IMR-90 (cell line): ENCODE results near the gene KCNMB2. TPM values are rescaled to one million over a fixed set of nuclear protein-coding genes. Genes with fewer than 3 reads are reported as not detected.

Experiments used
- ATAC-seq: fragments of 200-7000 bp; cut with Tn5 transposase; 2 replicates; pipeline ENCODE4 v1.9.1; 2020; ENCODE audit warnings: low read depth, mild to moderate bottlenecking, moderate library complexity
- BruUV-seq: library from RNA; stranded (reverse); fragments of 400-500 nt; replicated peaks from 2 replicates; lab custom pipeline; 2021; lab: Mats Ljungman, UMichigan
- CTCF ChIA-PET: fragments of 300-600 bp; formaldehyde crosslinking; extraction: SDS; loops from one replicate; lab custom pipeline; 2021; ENCODE audit warnings: antibody characterized with exemption; lab: Yijun Ruan, JAX
- POLR2A ChIA-PET: fragments of 300-600 bp; sonication (Branson Sonifier 250); formaldehyde crosslinking; loops from one replicate; lab custom pipeline; 2022; ENCODE audit warnings: antibody characterized with exemption; ENCODE audit not compliant: unreplicated experiment; lab: Charles Lee
- DNase-seq: peaks from one replicate; pipeline ENCODE4 v3.0.0; 2013
- H2AFZ ChIP-seq: replicated peaks from 2 replicates; pipeline ENCODE3; 2013; ENCODE audit warnings: low read length, mild to moderate bottlenecking; ENCODE audit not compliant: poor library complexity
- H2AK5ac ChIP-seq: 2 replicates; pipeline ENCODE4 v1.6.1; 2013; ENCODE audit warnings: low read depth, low read length, inconsistent platforms
- H2AK9ac ChIP-seq: replicated peaks from 2 replicates; pipeline ENCODE3; 2013; ENCODE audit warnings: mild to moderate bottlenecking, low read depth, low read length, moderate library complexity; ENCODE audit not compliant: poor library complexity
- H2BK120ac ChIP-seq: 2 replicates; pipeline ENCODE4 v1.6.1; 2013; ENCODE audit warnings: low read depth, low read length, inconsistent platforms
- H2BK15ac ChIP-seq: 3 replicates; pipeline ENCODE4 v1.6.1; 2013; ENCODE audit warnings: low read depth, low read length, inconsistent platforms
- H2BK20ac ChIP-seq: 2 replicates; pipeline ENCODE4 v1.6.1; 2013; ENCODE audit warnings: low read depth, mild to moderate bottlenecking, inconsistent platforms, low read length, moderate library complexity
- H2BK5ac ChIP-seq: 2 replicates; pipeline ENCODE4 v1.6.1; 2013; ENCODE audit warnings: mild to moderate bottlenecking, low read depth, low read length, inconsistent platforms; ENCODE audit not compliant: poor library complexity, severe bottlenecking
- H3K14ac ChIP-seq: replicated peaks from 2 replicates; pipeline ENCODE4 v1.6.1; 2013; ENCODE audit warnings: low read depth, low read length, inconsistent platforms
- H3K18ac ChIP-seq: 2 replicates; pipeline ENCODE4 v1.6.1; 2013; ENCODE audit warnings: low read depth, low read length, control low read depth
- H3K23ac ChIP-seq: 2 replicates; pipeline ENCODE4 v1.6.1; 2013; ENCODE audit warnings: low read depth, low read length, inconsistent platforms
- H3K27ac ChIP-seq: 2 replicates; pipeline ENCODE4 v1.5.1; 2013; ENCODE audit warnings: mild to moderate bottlenecking, control low read depth, low read length; ENCODE audit not compliant: insufficient read depth
- H3K27me3 ChIP-seq: 2 replicates; pipeline ENCODE4 v1.6.1; 2013; ENCODE audit warnings: low read length; ENCODE audit not compliant: control insufficient read depth, insufficient read depth
- H3K36me3 ChIP-seq: 2 replicates; pipeline ENCODE4 v1.6.1; 2013; ENCODE audit warnings: low read length, mixed read lengths; ENCODE audit not compliant: control insufficient read depth, insufficient read depth
- H3K4ac ChIP-seq: 2 replicates; pipeline ENCODE4 v1.6.1; 2013; ENCODE audit warnings: low read depth, low read length, inconsistent platforms
- H3K4me1 ChIP-seq: 2 replicates; pipeline ENCODE4 v1.6.1; 2013; ENCODE audit warnings: low read length, mixed read lengths; ENCODE audit not compliant: control insufficient read depth, insufficient read depth
- H3K4me2 ChIP-seq: 2 replicates; pipeline ENCODE4 v1.6.1; 2013; ENCODE audit warnings: low read depth, mild to moderate bottlenecking, control low read depth, low read length, moderate library complexity
- H3K4me3 ChIP-seq: 2 replicates; pipeline ENCODE4 v1.5.1; 2013; ENCODE audit warnings: low read depth, mild to moderate bottlenecking, control low read depth, low read length, moderate library complexity; ENCODE audit not compliant: insufficient read depth
- H3K56ac ChIP-seq: 2 replicates; pipeline ENCODE4 v1.6.1; 2013; ENCODE audit warnings: low read length, inconsistent platforms; ENCODE audit not compliant: insufficient read depth; ENCODE audit errors: extremely low read depth
- H3K79me1 ChIP-seq, 2 experiments: 2 replicates each; pipeline ENCODE4 v1.6.1; 2013; ENCODE audit warnings: low read length in 2 of 2, inconsistent platforms in 1 of 2, low read depth in 1 of 2
- H3K9ac ChIP-seq: 2 replicates; pipeline ENCODE4 v1.6.1; 2013; ENCODE audit warnings: low read depth, low read length, control low read depth
- H3K9me1 ChIP-seq: 2 replicates; pipeline ENCODE4 v1.6.1; 2013; ENCODE audit warnings: low read length, inconsistent platforms; ENCODE audit not compliant: insufficient read depth
- H3K9me3 ChIP-seq: 2 replicates; pipeline ENCODE4 v1.6.1; 2013; ENCODE audit warnings: low read length; ENCODE audit not compliant: control insufficient read depth, insufficient read depth
- H4K20me1 ChIP-seq: 2 replicates; pipeline ENCODE4 v1.6.1; 2013; ENCODE audit warnings: low read length, inconsistent platforms; ENCODE audit not compliant: insufficient read depth
- H4K5ac ChIP-seq: 2 replicates; pipeline ENCODE4 v1.6.1; 2013; ENCODE audit warnings: mild to moderate bottlenecking, low read depth, low read length, control low read depth
- H4K8ac ChIP-seq, 2 experiments: 2 replicates each; pipeline ENCODE4 v1.6.1; 2013; ENCODE audit warnings: low read depth in 2 of 2, low read length in 2 of 2, control low read depth in 1 of 2, inconsistent platforms in 1 of 2
- H4K91ac ChIP-seq: 2 replicates; pipeline ENCODE4 v1.6.1; 2013; ENCODE audit warnings: low read depth, low read length, inconsistent platforms; ENCODE audit not compliant: insufficient read depth
- BHLHE40 ChIP-seq: fragments of 150-350 bp; IDR thresholded peaks from 2 replicates; pipeline ENCODE4 v1.6.1; 2016; ENCODE audit warnings: mild to moderate bottlenecking, low read depth, low read length
- CEBPB ChIP-seq: IDR thresholded peaks from 2 replicates; pipeline ENCODE4 v1.6.1; 2012; ENCODE audit warnings: low read depth, low read length, improper control_type of control experiment
- CHD1 ChIP-seq: IDR thresholded peaks from 2 replicates; pipeline ENCODE4 v1.6.1; 2012; ENCODE audit warnings: low read depth, low read length, improper control_type of control experiment
- FOS ChIP-seq: fragments of 150-350 bp; IDR thresholded peaks from 2 replicates; pipeline ENCODE4 v1.6.1; 2016; ENCODE audit warnings: low read depth, low read length
- MAFK ChIP-seq: IDR thresholded peaks from 2 replicates; pipeline ENCODE4 v1.6.1; 2012; ENCODE audit warnings: low read depth, low read length, improper control_type of control experiment
- MAZ ChIP-seq: IDR thresholded peaks from 2 replicates; pipeline ENCODE4 v1.6.1; 2012; ENCODE audit warnings: low read depth, mild to moderate bottlenecking, low read length, improper control_type of control experiment, moderate library complexity, borderline replicate concordance
- MXI1 ChIP-seq: IDR thresholded peaks from 2 replicates; pipeline ENCODE4 v1.6.1; 2012; ENCODE audit warnings: low read depth, mild to moderate bottlenecking, low read length, moderate library complexity, borderline replicate concordance
- NFE2L2 ChIP-seq: fragments of 150-350 bp; IDR thresholded peaks from 2 replicates; pipeline ENCODE4 v1.6.1; 2016; ENCODE audit warnings: low read depth, mild to moderate bottlenecking, low read length
- POLR2A ChIP-seq: IDR thresholded peaks from 2 replicates; pipeline ENCODE4 v1.6.1; 2012; ENCODE audit warnings: mild to moderate bottlenecking, low read depth, low read length
- RAD21 ChIP-seq: IDR thresholded peaks from 2 replicates; pipeline ENCODE4 v1.6.1; 2012; ENCODE audit warnings: low read length, improper control_type of control experiment
- RCOR1 ChIP-seq: IDR thresholded peaks from 2 replicates; pipeline ENCODE4 v1.6.1; 2012; ENCODE audit warnings: mild to moderate bottlenecking, low read length, improper control_type of control experiment; ENCODE audit not compliant: insufficient replicate concordance
- RFX5 ChIP-seq: IDR thresholded peaks from 2 replicates; pipeline ENCODE4 v1.8.0; 2012; ENCODE audit warnings: low read depth, mild to moderate bottlenecking, low read length, moderate library complexity
- SMC3 ChIP-seq: fragments of 150-350 bp; IDR thresholded peaks from 2 replicates; pipeline ENCODE4 v1.6.1; 2016; ENCODE audit warnings: low read depth, mild to moderate bottlenecking, antibody characterized with exemption, low read length, moderate library complexity
- WGBS, 2 experiments: methylation state at CpG; one replicate each; pipeline versions ENCODE4 v1.1.5 to v1.1.7; 2013; ENCODE audit warnings: missing lambda C conversion rate in 2 of 2; ENCODE audit not compliant: insufficient read length in 1 of 2; ENCODE audit errors: extremely low coverage in 2 of 2; 5-methylcytosine and 5-hydroxymethylcytosine counted together
- dilution Hi-C: fragments of 300-500 bp; cut with HindIII; formaldehyde crosslinking; loops from one replicate; pipeline ENCODE4 v1.14.3; 2018; ENCODE audit warnings: low sequenced_read_pairs; ENCODE audit not compliant: unreplicated experiment
- in situ Hi-C: fragments of 300-500 bp; cut with MboI; formaldehyde crosslinking; loops from 3 replicates; pipeline ENCODE4 v1.14.3; 2019; ENCODE audit warnings: low sequenced_read_pairs, inconsistent platforms, mixed read lengths
- intact Hi-C: fragments of 100-400 bp; cut with micrococcal nuclease; formaldehyde crosslinking; loops from 2 replicates; pipeline ENCODE4 v1.10.0; 2022
- polyA plus RNA-seq, 3 experiments: library from polyadenylated mRNA; depleted of rRNA; stranded (reverse); fragments of >200 nt; gene quantifications; 2 replicates each; pipeline ENCODE4 v1.2.3, GENCODE V29; 2012; ENCODE audit warnings: low replicate concordance in 1 of 3
- total RNA-seq: library from RNA; depleted of rRNA; stranded (reverse); fragments of >200 nt; gene quantifications from 2 replicates; pipeline ENCODE4 v1.2.3, GENCODE V29; 2012
- TF ChIP-seq, protein P1 (sequence below): fragments of 150-350 bp; IDR thresholded peaks from 2 replicates; pipeline ENCODE4 v1.6.1; 2016; ENCODE audit warnings: low read depth, mild to moderate bottlenecking, low read length, moderate library complexity, borderline replicate concordance
- TF ChIP-seq, protein P2 (sequence below): conservative IDR thresholded peaks from 2 replicates; pipeline ENCODE4 v1.5.1; 2012; ENCODE audit warnings: mild to moderate bottlenecking, low read depth, low read length, improper control_type of control experiment
- TF ChIP-seq, protein P3 (sequence below): fragments of 150-350 bp; IDR thresholded peaks from 2 replicates; pipeline ENCODE4 v1.6.1; 2017; ENCODE audit warnings: mild to moderate bottlenecking, antibody characterized with exemption, low read length, low read depth

The KCNMB2 gene
- total and polyA plus RNA-seq, 2 of the 4 experiments (the other 2 are of a cell fraction), result not detected

DNA sequence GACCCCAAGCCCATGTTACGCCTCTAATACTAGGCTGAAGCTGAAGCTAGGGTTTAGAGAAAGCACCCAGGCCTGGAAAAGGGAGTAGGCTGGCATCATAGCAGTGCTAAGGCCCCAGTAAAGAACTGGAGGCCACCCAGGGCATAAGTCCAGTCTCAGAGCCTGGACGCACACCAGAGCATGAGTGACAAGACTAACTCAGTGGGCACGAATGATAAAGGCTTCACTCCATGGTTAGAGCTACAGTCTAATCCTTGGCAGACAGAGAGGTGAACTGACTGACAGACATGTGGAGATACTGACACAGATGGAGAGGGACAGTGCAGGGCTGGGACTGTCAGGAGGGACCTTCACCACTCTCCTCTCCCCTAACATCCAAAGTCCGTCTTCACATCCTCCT, 139.8 kb downstream of the KCNMB2 start:
- WGBS, 2 experiments, result 87% methylated on average over 3 of the region's 4 CpGs; no CpG with 5 or more reads in 1 of the 2 experiments
- Histone ChIP-seq H2AFZ (no peak overlapping the region), H3K4me1 (no peaks in the 10 kb centered on the region), H2AK5ac (no peak overlapping the region), H3K4me2 (no peak overlapping the region), H3K14ac (no peak overlapping the region), H3K79me1 (no peaks in the 10 kb centered on the region), H2BK5ac (no peak overlapping the region), H4K5ac (no peak overlapping the region), H2AK9ac (no peak overlapping the region), H2BK15ac (no peak overlapping the region), H4K20me1 (no peaks in the 10 kb centered on the region), H3K27me3 (peaks cover 3% of the 10 kb centered on the region; the same call in 1 of the 2 replicates), H4K8ac (no peak overlapping the region), H3K23ac (no peak overlapping the region), H3K9ac (no peak overlapping the region), H3K36me3 (no peaks in the 10 kb centered on the region), H2BK20ac (no peak overlapping the region), H3K4ac (no peak overlapping the region), H2BK120ac (no peak overlapping the region), H3K56ac (no peak overlapping the region), H3K9me3 (no peaks in the 10 kb centered on the region), H3K4me3 (no peak overlapping the region), H3K18ac (no peak overlapping the region), H4K91ac (no peak overlapping the region), H3K27ac (no peak overlapping the region), H3K9me1 (no peaks in the 10 kb centered on the region)
- ATAC-seq, result no peak
- in situ Hi-C loops (no loop called here), intact Hi-C loops (no loop called here), dilution Hi-C loops (no loop called here)
- TF ChIP-seq BHLHE40, result no peak
- no peak for TF ChIP-seq MAZ
- TF ChIP-seq, protein P1, sequence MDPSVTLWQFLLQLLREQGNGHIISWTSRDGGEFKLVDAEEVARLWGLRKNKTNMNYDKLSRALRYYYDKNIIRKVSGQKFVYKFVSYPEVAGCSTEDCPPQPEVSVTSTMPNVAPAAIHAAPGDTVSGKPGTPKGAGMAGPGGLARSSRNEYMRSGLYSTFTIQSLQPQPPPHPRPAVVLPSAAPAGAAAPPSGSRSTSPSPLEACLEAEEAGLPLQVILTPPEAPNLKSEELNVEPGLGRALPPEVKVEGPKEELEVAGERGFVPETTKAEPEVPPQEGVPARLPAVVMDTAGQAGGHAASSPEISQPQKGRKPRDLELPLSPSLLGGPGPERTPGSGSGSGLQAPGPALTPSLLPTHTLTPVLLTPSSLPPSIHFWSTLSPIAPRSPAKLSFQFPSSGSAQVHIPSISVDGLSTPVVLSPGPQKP, result no peak
- TF ChIP-seq MAFK, result no peak
- TF ChIP-seq RCOR1, result no peak
- no peak for TF ChIP-seq CHD1
- TF ChIP-seq RFX5, result no peak
- no peak for TF ChIP-seq CEBPB
- no peak for TF ChIP-seq POLR2A
- TF ChIP-seq RAD21, result no peak
- no peak for TF ChIP-seq MXI1
- TF ChIP-seq, protein P2, sequence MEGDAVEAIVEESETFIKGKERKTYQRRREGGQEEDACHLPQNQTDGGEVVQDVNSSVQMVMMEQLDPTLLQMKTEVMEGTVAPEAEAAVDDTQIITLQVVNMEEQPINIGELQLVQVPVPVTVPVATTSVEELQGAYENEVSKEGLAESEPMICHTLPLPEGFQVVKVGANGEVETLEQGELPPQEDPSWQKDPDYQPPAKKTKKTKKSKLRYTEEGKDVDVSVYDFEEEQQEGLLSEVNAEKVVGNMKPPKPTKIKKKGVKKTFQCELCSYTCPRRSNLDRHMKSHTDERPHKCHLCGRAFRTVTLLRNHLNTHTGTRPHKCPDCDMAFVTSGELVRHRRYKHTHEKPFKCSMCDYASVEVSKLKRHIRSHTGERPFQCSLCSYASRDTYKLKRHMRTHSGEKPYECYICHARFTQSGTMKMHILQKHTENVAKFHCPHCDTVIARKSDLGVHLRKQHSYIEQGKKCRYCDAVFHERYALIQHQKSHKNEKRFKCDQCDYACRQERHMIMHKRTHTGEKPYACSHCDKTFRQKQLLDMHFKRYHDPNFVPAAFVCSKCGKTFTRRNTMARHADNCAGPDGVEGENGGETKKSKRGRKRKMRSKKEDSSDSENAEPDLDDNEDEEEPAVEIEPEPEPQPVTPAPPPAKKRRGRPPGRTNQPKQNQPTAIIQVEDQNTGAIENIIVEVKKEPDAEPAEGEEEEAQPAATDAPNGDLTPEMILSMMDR, result no peak
- TF ChIP-seq SMC3, result no peak
- TF ChIP-seq, protein P3, sequence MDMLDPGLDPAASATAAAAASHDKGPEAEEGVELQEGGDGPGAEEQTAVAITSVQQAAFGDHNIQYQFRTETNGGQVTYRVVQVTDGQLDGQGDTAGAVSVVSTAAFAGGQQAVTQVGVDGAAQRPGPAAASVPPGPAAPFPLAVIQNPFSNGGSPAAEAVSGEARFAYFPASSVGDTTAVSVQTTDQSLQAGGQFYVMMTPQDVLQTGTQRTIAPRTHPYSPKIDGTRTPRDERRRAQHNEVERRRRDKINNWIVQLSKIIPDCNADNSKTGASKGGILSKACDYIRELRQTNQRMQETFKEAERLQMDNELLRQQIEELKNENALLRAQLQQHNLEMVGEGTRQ, result no peak
- TF ChIP-seq FOS, result no peak
- no peak for TF ChIP-seq NFE2L2
- POLR2A ChIA-PET, result no interaction called here
- CTCF ChIA-PET, result interaction anchor here (0.9 kb wide), 1 partner anchor 239 kb away, joined by 3 read pairs; no protein-coding TSS in a partner anchor
- DNase-seq, result no peak
- BruUV-seq, result no TSS peak
